ENCODE measurements around the gene GIPC3. TPM values are rescaled to one million over a fixed set of nuclear protein-coding genes. Genes with fewer than 3 reads are reported as not detected.

GIPC3 gene
- total and polyA plus RNA-seq, 9 donors, result 0.11 to 3.3 (median 0.35) TPM

DNA sequence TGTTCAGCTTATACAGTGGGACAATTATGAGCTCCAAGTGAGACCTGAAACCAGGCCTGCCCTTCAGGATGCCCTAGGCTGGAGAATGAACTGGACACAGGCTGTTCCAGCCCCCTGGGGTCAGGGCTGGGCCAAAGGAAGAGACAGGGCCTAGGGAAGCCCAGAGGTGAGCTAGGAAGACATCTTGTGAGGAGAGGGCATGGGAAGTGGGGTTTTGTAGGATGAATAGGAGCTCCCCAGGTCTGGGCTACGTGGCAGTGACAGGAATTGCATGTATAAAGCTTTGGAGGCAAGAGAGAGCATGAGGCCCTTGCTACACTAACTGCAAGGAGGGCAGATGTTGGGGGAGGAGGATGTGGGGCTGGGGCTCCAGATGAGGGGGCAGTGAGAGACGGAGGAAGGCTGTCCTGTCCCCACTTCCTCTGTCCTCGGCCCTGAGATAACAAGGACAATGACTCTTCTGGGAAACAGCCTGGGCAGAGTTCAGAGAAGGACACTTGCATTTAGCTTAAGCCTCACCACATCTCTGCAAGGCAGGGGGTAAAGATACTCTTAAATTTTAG, 22.9 kb downstream of the GIPC3 start:
- WGBS, 3 donors, result 59 to 71% (median 59%) methylated on average over 3 of the region's 3 CpGs
- TF ChIP-seq POLR2A (IDR thresholded peaks at IDR 0.05) (no peak), EP300 (IDR thresholded peaks at IDR 0.05) (no peak)
- TF ChIP-seq, protein P1, sequence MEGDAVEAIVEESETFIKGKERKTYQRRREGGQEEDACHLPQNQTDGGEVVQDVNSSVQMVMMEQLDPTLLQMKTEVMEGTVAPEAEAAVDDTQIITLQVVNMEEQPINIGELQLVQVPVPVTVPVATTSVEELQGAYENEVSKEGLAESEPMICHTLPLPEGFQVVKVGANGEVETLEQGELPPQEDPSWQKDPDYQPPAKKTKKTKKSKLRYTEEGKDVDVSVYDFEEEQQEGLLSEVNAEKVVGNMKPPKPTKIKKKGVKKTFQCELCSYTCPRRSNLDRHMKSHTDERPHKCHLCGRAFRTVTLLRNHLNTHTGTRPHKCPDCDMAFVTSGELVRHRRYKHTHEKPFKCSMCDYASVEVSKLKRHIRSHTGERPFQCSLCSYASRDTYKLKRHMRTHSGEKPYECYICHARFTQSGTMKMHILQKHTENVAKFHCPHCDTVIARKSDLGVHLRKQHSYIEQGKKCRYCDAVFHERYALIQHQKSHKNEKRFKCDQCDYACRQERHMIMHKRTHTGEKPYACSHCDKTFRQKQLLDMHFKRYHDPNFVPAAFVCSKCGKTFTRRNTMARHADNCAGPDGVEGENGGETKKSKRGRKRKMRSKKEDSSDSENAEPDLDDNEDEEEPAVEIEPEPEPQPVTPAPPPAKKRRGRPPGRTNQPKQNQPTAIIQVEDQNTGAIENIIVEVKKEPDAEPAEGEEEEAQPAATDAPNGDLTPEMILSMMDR (IDR thresholded peaks at IDR 0.05), result no peak
- Histone ChIP-seq H3K36me3 (no peaks in the 10 kb centered on the region), H3K27me3 (no peaks in the 10 kb centered on the region), H3K4me1 (ENCODE audit: insufficient read depth) (peaks cover 9% of the 10 kb centered on the region), H3K4me3 (no peak overlapping the region), H3K9me3 (no peaks in the 10 kb centered on the region), H3K27ac (peak overlapping the region in 1 of 2 donors; percentile 21)
- DNase-seq, result no peak
- intact Hi-C loops (cut with DNase I), result no loop called here

DNA sequence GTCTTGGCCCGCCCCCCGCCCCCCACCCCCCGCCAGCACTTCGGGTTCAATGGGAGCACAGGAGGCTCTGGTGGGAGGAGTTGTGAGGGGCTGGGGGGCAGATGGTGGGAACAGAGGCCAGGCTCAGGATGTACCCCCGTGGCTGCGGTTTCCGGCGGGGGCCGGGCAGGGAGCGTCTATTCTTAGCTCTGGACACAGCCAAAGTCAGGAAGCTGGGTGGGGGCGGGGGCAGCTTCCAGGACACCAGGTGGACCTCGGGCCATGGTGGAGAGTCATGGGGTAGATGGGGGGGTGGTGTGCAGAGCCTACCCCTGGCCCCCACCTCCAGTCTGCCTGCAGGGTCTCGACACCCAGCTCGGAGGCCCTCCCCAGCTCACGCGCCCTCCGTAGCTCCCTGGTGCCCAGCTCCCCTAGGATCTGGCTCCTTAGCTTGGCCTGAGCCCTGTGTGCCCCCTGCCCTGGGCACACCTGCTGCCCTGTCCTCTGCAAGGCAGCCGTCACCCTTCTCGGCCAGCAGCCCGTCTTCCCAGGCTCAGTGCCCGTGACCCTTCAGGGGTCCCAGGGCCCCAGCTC, 23.6 kb downstream of the GIPC3 start:
- Histone ChIP-seq H3K27me3 (no peaks in the 10 kb centered on the region), H3K9me3 (no peaks in the 10 kb centered on the region), H3K36me3 (no peaks in the 10 kb centered on the region), H3K4me1 (ENCODE audit: insufficient read depth) (peaks cover 11% of the 10 kb centered on the region), H3K27ac (no peak overlapping the region), H3K4me3 (no peak overlapping the region)
- peak in 4 of 5 donors; percentile 29 to 51 (median 36) for DNase-seq
- WGBS, 3 donors, result 51 to 78% (median 52%) methylated on average over 15 to 21 of the region's 21 CpGs
- intact Hi-C loops (cut with DNase I), result no loop called here
- TF ChIP-seq, protein P1 (IDR thresholded peaks at IDR 0.05), result no peak
- no peak for TF ChIP-seq EP300 (IDR thresholded peaks at IDR 0.05)
- TF ChIP-seq POLR2A (IDR thresholded peaks at IDR 0.05), result no peak

DNA sequence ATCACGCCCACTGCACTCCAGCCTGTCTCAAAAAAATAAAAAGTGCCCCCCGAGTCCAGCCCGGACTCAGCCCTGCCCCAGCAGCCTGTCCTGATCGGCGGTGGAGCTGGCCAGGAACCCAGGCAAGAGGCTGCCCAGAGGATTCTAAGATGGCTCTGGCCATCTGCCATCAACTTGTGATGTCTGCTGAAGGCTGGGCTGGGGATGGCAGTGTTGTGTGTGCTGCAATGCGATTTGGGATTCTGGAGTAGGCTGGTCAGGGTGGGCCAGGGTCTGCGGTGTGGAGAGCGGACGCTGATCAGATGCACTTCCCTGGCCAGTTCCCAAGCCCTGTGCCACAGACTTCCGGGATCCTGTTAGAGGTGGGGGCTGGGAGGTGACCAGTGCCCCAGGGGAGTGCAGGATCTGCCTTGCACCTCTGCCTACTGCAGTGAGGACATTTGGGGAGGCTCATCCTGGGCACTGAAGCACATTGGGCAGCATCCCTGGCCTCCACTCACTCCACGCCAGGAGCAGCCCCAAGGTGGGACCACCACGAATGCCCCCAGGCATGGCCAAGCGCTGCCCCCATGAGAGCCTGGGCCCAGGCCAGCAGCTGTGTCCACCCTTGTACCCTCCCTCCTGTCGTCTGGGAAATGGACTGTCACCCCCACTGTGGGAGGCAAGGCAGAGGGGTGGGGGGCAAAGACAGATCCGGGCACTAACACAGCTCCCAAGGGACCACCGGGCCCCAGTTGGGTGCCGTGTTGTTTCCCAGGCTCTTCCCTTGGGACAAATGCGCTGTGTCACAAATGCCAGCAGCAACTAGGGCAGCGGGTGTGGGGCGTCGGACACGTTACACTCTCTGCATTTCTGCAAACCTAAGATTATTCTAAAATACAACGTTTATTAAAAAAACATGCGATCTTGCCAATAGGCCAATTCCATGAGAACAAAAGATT, 24.8 kb downstream of the GIPC3 start:
- peak in 3 of 5 donors; percentile 23 to 41 (median 31) for DNase-seq
- intact Hi-C loops (cut with DNase I), result loop anchor here in 2 of 4 donors (10.0 kb wide), 2 partner anchors 65 to 285 kb away; no protein-coding TSS in a partner anchor
- H3K4me1 ChIP-seq (ENCODE audit: insufficient read depth), result peaks cover 11% of the 10 kb centered on the region
- H3K27ac ChIP-seq, result no peak overlapping the region
- 65 to 72% (median 67%) methylated on average over 21 to 24 of the region's 24 CpGs for WGBS, 3 donors
- no peaks in the 10 kb centered on the region for H3K36me3 ChIP-seq
- no peaks in the 10 kb centered on the region for H3K9me3 ChIP-seq
- no peak overlapping the region for H3K4me3 ChIP-seq
- no peaks in the 10 kb centered on the region for H3K27me3 ChIP-seq
- TF ChIP-seq EP300 (IDR thresholded peaks at IDR 0.05) (no peak), POLR2A (IDR thresholded peaks at IDR 0.05) (no peak)
- TF ChIP-seq, protein P1 (IDR thresholded peaks at IDR 0.05), result no peak

Measured in ovary (tissue), 9 donors.